NAMALWA (cell line): ENCODE data around the gene CYSTM1.
"Not testable (repeated sequence)": the region's sequence is repeated elsewhere in the genome, so short reads cannot be mapped to it uniquely, and the experiment has no call there.

Source experiments
- DNase-seq: peaks from one replicate; pipeline ENCODE4 v3.0.0-alpha.2; 2015; ENCODE audit warnings: low spot score

The CYSTM1 gene

GRCh38 chr5:140178086-140178410 lies 3.1 kb downstream of the CYSTM1 start:
- no peak for DNase-seq

- DNase-seq = no peak
Measured at GRCh38 chr5:140178482-140179116, 3.6 kb downstream of the CYSTM1 start.

DNA sequence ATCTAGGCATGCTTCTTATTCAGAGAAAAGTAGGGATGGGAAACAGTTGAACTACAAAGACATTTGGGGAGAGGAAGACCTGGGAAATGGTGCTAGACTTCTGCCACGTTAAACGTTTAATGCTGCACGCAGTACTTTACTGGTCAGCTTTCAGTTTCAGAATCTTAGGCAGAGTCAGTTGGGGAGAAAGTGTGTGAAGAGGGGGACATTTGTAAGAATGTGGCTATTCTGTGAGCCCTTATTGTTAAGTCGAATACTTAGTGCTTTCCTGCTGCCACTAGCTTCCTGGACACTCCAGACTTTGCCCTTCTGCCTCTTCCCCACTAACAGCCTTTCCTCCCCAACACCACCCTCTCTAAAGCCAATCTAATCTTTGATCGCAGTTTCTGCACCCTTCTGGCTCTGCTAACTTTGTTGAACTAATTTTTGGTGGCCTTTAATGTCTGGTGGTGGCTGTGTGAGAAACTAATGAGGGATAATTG lies 6.1 kb downstream of the CYSTM1 start:
- DNase-seq = no peak

DNA sequence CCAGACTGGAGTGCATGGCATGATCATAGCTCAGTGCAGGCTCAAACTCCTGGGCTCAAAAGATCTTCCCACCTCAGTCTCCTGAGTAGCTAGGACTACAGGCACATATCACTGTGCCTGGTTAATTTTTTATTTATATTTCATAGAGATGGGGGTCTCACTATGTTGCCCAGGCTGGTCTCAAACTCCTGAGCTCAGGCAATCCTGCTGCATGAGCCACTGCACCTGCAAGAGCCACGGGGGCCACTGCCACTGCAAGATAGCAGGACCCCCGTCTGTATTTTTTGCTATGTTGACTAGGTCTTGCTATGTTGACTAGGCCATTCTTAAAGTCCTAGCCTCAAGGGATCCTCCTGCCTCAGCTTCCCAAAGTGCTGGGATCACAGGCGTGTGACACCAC lies 6.5 kb downstream of the CYSTM1 start:
- no peak for DNase-seq

- DNase-seq = no peak
Measured at GRCh38 chr5:140182075-140182711, 7.2 kb downstream of the CYSTM1 start.

- no peak for DNase-seq
Measured at GRCh38 chr5:140182803-140183367, 7.9 kb downstream of the CYSTM1 start.

DNA sequence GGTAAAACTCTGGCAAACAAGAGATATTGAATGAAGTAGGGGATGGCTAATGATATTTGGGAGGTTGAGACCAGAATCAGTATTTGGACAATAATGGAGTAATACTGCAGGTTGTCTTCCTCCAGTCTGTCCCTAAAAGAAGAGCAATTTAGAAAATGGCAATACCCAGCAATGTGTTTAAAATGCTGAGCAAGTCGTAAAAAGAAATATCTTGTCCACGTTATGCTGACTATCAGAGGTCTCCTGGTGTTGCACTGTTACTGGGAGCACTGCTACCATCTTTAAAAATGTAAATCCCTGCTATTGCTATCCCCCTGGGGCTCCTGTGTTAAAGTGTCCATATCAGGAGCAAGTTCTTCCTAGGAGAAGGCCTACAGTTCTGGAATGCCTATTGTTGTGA lies 10.4 kb downstream of the CYSTM1 start:
- DNase-seq = no peak

GRCh38 chr5:140186267-140186671 lies 11.3 kb downstream of the CYSTM1 start:
- DNase-seq = no peak

DNA sequence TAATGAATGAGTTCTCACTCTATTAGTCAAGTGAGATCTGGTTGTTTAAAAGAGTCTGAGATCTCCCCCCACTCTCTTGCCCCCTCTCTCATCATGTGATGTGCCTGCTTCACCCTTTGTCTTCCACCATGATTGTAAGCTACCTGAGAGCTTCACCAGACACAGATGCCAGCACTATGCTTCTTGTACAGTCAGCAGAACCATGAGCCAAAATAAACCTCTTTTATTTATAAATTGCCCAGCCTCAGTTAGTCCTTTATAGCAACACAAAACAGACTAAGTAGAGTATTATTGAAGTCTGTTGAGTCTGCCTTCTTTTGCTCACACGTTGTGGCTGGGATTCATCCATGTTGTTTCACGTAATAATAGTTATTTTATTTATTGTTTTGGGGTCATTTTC lies 14.3 kb downstream of the CYSTM1 start:
- DNase-seq = no peak

DNA sequence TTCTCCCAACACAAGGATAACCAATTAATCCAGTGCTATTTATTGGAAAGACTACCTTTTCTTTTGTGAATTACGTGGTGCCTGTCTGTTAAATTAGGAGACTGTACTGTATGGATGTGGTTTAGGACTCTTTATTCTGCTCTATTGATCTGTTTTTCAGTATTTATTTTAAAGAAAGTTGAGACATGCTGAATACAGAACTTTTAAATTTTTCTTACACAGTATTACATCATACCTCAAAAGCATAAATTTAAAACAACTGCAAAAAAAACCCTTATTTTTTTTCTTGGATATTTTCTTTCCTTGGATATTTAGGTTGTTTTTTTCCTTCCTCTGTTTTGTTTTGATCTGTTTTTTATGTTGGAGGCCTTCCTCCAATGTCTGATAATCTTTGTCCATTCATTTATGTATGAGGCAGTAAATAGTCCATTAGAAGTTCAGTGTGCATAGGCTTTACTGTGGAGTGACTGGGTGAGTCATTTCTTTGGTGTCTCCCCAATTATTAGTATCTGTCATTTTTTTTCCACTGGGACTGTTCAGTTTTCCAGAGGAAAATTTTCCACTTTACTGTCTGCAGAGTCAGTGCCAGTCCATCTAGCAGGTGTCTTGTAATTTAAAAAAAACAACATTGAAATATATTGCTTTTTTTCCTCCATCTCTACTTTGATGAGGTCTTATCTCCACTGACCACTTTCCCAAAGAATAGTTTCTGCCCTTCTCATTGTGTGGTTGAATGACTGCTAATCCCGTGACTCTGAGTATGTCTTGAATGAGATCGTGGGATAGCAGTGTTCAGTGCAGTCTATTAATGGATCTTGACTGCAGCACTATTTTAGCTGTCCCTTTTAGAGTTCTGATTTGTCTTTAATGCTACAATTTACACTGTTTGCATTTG lies 15.2 kb downstream of the CYSTM1 start:
- DNase-seq = no peak

- DNase-seq = no peak
Measured at GRCh38 chr5:140190872-140191218, 15.9 kb downstream of the CYSTM1 start.

DNA sequence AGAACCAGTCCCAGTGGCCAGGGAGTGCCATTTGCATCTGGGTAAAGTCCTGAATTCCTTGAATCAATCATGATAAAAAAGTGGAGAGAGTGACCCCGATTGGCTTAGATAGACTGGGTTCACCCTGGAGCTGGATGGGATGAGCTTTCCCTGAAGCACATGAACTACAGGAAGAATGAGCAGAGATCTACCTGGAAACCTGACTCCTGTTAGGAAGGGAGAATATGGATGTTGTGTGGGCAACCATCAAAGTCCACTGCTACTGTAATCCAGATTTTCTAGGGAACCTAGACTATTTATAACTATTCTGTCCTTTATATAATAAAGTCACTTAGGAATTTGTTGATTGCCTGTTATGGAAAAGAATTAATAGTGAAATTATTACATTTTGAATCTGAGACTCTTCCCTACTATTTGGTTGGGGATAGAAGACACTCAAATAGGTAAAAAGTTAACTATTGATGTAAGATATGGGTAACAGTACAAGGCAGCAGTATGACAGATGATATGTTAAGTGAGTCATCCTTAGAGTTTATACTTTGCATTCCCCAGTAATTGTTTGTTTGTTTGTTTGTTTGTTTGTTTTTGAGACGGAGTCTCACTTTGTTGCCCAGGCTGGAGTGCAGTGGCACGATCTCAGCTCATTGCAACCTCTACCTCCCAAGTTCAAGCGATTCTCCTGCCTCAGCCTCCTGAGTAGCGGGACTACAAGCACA lies 17.9 kb downstream of the CYSTM1 start:
- DNase-seq = no peak

- no peak for DNase-seq
Measured at GRCh38 chr5:140194662-140195061, 19.7 kb downstream of the CYSTM1 start.

DNA sequence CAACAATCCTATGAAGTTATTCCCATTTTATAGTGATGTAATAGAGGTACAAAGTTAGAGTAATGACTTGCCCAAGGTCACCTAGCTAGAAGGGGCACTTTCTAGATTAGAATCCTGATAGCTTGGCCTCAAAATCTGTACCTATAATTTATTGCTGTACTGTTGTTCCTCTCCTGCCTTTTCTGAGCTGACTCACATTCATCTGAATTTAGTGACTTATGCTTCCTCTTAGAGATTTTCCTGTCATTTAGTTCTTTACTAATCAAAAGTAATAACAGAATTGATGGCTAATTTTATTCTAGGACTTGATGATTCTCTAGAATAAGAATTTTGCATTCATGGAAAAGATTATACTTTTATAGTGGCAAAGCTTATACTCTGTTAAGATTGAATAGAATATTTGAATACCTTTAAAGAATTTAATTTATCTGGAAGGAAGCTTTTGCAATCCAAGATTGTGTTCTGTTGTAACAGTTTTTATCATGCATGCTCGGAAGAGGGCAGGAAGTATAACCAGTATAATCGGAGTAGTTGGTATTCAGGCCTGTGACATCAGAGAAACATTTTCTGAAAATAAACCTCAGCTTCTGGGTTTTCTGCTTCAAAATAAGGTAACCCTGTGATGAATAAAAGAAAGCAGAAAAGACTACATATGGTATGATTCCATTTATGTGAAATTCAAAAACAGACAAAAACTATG lies 21.3 kb downstream of the CYSTM1 start:
- DNase-seq = no peak

- no peak for DNase-seq
Measured at GRCh38 chr5:140197023-140197422, 22.0 kb downstream of the CYSTM1 start.

- not testable (repeated sequence) for DNase-seq
Measured at GRCh38 chr5:140198915-140199314, 23.9 kb downstream of the CYSTM1 start.

DNA sequence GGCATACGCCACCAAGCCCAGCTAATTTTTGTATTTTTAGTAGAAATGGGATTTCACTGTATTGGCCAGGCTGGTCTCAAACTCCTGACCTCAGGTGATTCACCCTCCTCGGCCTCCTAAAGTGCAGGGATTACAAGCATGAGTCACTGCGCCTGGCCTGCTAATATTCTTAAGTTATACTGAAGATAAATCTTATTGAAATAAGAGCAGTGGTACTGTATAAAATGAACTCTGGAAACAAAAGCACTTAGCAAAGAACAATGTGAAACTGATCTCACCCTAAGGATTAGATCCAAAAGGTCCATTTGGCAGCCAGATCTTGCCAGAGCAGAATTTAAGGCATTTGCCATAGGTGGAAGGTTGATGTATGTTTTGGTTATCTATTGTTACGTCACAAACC lies 27.1 kb downstream of the CYSTM1 start:
- no peak for DNase-seq

GRCh38 chr5:140202610-140203009 lies 27.6 kb downstream of the CYSTM1 start:
- no peak for DNase-seq

GRCh38 chr5:140205216-140205615 lies 30.2 kb downstream of the CYSTM1 start:
- DNase-seq = no peak

GRCh38 chr5:140205952-140206351 lies 31.0 kb downstream of the CYSTM1 start:
- no peak for DNase-seq

GRCh38 chr5:140207250-140207964 lies 32.4 kb downstream of the CYSTM1 start:
- no peak for DNase-seq
